ENCODE data around the gene IFNL4. TPM values are rescaled to one million over a fixed set of nuclear protein-coding genes. Genes with fewer than 3 reads are reported as not detected.

The IFNL4 gene
- total RNA-seq (not detected), total RNA-seq (0 to 0.12 (median 0) reads per million in 29 experiments)
- not detected for total RNA-seq (2013)

DNA sequence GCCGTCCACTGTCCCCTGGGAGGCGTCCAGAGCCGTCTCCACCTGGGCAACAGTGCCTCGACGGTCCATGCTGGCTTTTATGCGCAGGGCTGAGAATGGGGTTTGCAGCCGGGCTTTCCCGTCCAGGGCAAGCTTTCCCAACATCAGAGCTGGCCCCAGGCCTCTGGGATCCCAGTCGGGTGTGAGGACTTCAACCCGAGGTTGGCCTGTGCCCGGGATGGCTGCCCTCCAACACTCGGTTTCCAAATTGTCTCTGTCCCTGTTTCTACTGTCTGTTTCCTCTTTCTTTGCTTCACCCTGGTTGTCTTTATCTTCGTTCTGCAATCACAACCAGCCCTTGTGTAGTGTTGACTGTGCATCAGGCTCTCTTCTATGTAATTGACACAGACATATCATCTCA lies at the start of gene IFNL4:
Gene IFNL4 (minus strand): TSS at position 51 of the 400 bp plus-strand sequence.
- Mint-ChIP-seq H3K4me1 (peaks cover 2 to 12% (median 4%) of the 10 kb centered on the region in 3 donors), H3K27ac (no peak within 1 kb of the TSS), H3K36me3 (no peaks in the 10 kb centered on the region), H3K27me3 (peaks cover 0 to 9% of the 10 kb centered on the region in 2 donors), H3K4me3 (peak within 1 kb of the TSS in 1 of 3 donors; percentile 33), H3K9me3 (no peaks in the 10 kb centered on the region)
- no peaks in the 10 kb centered on the region for H3K9me3 ChIP-seq
- ChIA-PET CTCF (no interaction called here), POLR2A (no interaction called here)
- WGBS (ENCODE audit: insufficient coverage), result 94% methylated on average over 11 of the region's 13 CpGs
- ATAC-seq (replicated peaks in 1 of 4) (no peak), DNase-seq (no peak)
- peaks cover 0 to 26% of the 10 kb centered on the region in 2 experiments for H3K27me3 ChIP-seq (replicated peaks in 1 of 2; ENCODE audit: control insufficient read depth in 2 of 2, extremely low read depth in 1 of 2, insufficient read depth in 2 of 2, low read length in 1 of 2)
- peaks cover 0 to 12% of the 10 kb centered on the region in 2 experiments for H3K4me1 ChIP-seq (ENCODE audit: control insufficient read depth in 1 of 2, extremely low read depth in 1 of 2, insufficient read depth in 2 of 2, low read length in 2 of 2)
- no peak within 1 kb of the TSS for H3K27ac ChIP-seq (ENCODE audit: low read length)
- no peaks in the 10 kb centered on the region for H3K36me3 ChIP-seq (ENCODE audit: control insufficient read depth in 2 of 2, extremely low read depth in 1 of 2, insufficient read depth in 1 of 2, low read length in 1 of 2)
- H3K4me3 ChIP-seq (ENCODE audit: control insufficient read depth in 1 of 2, extremely low read depth in 1 of 2, low read length in 1 of 2), result peak within 1 kb of the TSS in 1 of 2 donors; percentile 44

DNA sequence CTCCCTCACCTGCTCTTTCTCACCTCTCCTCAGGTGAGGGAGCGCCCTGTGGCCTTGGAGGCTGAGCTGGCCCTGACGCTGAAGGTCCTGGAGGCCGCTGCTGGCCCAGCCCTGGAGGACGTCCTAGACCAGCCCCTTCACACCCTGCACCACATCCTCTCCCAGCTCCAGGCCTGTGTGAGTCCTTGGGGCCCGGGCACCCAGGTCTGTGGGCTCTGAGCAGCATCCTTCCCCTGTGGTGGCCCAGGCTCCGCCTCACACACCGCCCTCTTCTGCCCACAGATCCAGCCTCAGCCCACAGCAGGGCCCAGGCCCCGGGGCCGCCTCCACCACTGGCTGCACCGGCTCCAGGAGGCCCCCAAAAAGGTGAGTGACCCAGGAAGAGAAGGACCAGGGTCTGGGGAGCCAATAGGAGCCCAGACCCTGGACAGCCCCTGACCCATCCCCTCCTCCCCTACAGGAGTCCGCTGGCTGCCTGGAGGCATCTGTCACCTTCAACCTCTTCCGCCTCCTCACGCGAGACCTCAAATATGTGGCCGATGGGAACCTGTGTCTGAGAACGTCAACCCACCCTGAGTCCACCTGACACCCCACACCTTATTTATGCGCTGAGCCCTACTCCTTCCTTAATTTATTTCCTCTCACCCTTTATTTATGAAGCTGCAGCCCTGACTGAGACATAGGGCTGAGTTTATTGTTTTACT lies 49.4 kb upstream of the IFNL4 start:
- POLR2A ChIA-PET, result no interaction called here
- CTCF ChIA-PET, result no interaction called here
- H3K27me3 ChIP-seq (replicated peaks in 1 of 2; ENCODE audit: control insufficient read depth in 2 of 2, extremely low read depth in 1 of 2, insufficient read depth in 2 of 2, low read length in 1 of 2), result no peaks in the 10 kb centered on the region
- peak overlapping the region; percentile 44 for H3K27ac ChIP-seq (ENCODE audit: low read length)
- peak overlapping the region; percentile 56 to 65 (median 64) for H3K4me3 Mint-ChIP-seq
- ATAC-seq (replicated peaks in 1 of 4), result peak; percentile 92 to 98 (median 94)
- H3K27me3 Mint-ChIP-seq, result peaks cover 0 to 4% of the 10 kb centered on the region in 2 donors
- no peaks in the 10 kb centered on the region for H3K9me3 ChIP-seq
- peak overlapping the region in 1 of 2 donors; percentile 43 for H3K4me3 ChIP-seq (ENCODE audit: control insufficient read depth in 1 of 2, extremely low read depth in 1 of 2, low read length in 1 of 2)
- peak; percentile 24 to 75 (median 54) for DNase-seq
- no peaks in the 10 kb centered on the region for H3K9me3 Mint-ChIP-seq
- peaks cover 0 to 28% of the 10 kb centered on the region in 2 experiments for H3K4me1 ChIP-seq (ENCODE audit: control insufficient read depth in 1 of 2, extremely low read depth in 1 of 2, insufficient read depth in 2 of 2, low read length in 2 of 2)
- peak overlapping the region; percentile 64 for H3K27ac Mint-ChIP-seq
- WGBS (ENCODE audit: insufficient coverage), result 23% methylated on average over 14 of the region's 17 CpGs
- no peaks in the 10 kb centered on the region for H3K36me3 ChIP-seq (ENCODE audit: control insufficient read depth in 2 of 2, extremely low read depth in 1 of 2, insufficient read depth in 1 of 2, low read length in 1 of 2)
- H3K4me1 Mint-ChIP-seq, result peaks cover 15 to 26% (median 18%) of the 10 kb centered on the region in 3 donors
- H3K36me3 Mint-ChIP-seq, result no peaks in the 10 kb centered on the region

DNA sequence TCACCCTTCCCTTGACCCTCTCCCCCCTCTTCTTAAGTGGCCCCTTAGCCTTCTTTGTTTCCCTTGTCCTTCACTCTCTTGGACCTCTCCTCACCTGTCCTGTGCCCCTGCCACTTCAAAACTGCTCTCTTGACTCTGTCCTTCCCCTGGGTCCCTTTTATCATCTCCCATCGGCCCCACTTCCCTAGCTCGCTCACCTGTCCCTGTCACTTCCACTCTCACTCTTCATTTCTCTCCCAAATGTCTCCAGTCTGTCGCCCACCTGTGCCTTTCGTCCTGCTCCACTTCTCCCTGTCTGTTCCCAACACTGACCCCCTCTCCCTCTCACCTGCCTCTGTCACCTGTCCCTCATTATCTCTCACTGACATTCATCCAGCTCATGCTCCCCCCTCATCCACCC lies 48.2 kb upstream of the IFNL4 start:
- WGBS (ENCODE audit: insufficient coverage), result 100% methylated on average over 4 of the region's 4 CpGs
- H3K9me3 Mint-ChIP-seq, result no peaks in the 10 kb centered on the region

DNA sequence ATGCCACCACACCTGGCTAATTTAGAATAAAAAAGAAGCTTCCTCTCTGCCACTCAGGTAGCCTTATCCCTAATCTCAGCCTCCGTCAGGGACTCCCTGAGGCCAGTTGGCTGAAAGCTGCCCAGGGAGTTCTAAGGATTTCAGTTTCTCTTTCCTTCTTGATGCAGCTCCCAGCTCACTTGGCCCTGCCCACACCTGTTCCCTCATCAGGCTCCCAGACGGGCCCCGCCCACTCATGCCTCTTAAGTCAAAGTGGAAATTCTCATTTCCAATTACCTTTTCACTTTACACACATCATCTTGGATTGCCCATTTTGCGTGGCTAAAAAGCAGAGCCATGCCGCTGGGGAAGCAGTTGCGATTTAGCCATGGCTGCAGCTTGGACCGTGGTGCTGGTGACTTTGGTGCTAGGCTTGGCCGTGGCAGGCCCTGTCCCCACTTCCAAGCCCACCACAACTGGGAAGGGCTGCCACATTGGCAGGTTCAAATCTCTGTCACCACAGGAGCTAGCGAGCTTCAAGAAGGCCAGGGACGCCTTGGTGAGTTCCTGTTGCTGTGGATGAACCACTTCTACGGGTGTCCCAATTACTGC lies 47.5 kb upstream of the IFNL4 start, which contains the start of gene IFNL1:
Gene IFNL1 (plus strand): TSS at position 353 of the 591 bp plus-strand sequence. CDS start 15 bp downstream, at position 368.
- no peak within 1 kb of the TSS for H3K27ac Mint-ChIP-seq
- peaks cover 2 to 9% of the 10 kb centered on the region in 2 donors for H3K27me3 Mint-ChIP-seq
- H3K9me3 ChIP-seq, result no peaks in the 10 kb centered on the region
- H3K4me3 ChIP-seq (ENCODE audit: control insufficient read depth in 1 of 2, extremely low read depth in 1 of 2, low read length in 1 of 2), result no peak within 1 kb of the TSS
- no peaks in the 10 kb centered on the region for H3K36me3 ChIP-seq (ENCODE audit: control insufficient read depth in 2 of 2, extremely low read depth in 1 of 2, insufficient read depth in 1 of 2, low read length in 1 of 2)
- H3K4me1 ChIP-seq (ENCODE audit: control insufficient read depth in 1 of 2, extremely low read depth in 1 of 2, insufficient read depth in 2 of 2, low read length in 2 of 2), result peaks cover 0 to 28% of the 10 kb centered on the region in 2 experiments
- POLR2A ChIA-PET, result no interaction called here
- DNase-seq (no peak), ATAC-seq (replicated peaks in 1 of 4) (no peak)
- WGBS (ENCODE audit: insufficient coverage), result 88% methylated on average over 11 of the region's 11 CpGs
- H3K36me3 Mint-ChIP-seq, result no peaks in the 10 kb centered on the region
- H3K4me3 Mint-ChIP-seq, result no peak within 1 kb of the TSS
- H3K27ac ChIP-seq (ENCODE audit: low read length), result no peak within 1 kb of the TSS
- H3K27me3 ChIP-seq (replicated peaks in 1 of 2; ENCODE audit: control insufficient read depth in 2 of 2, extremely low read depth in 1 of 2, insufficient read depth in 2 of 2, low read length in 1 of 2), result no peaks in the 10 kb centered on the region
- H3K4me1 Mint-ChIP-seq, result peaks cover 15 to 26% (median 18%) of the 10 kb centered on the region in 3 donors
- no peaks in the 10 kb centered on the region for H3K9me3 Mint-ChIP-seq
- CTCF ChIA-PET, result no interaction called here

More for the DNA sequence above, 48.2 kb upstream of the IFNL4 start:
- ATAC-seq (replicated peaks in 1 of 4) (no peak), DNase-seq (no peak)
- H3K27me3 Mint-ChIP-seq, result peaks cover 2 to 4% of the 10 kb centered on the region in 2 donors
- H3K27me3 ChIP-seq (replicated peaks in 1 of 2; ENCODE audit: control insufficient read depth in 2 of 2, extremely low read depth in 1 of 2, insufficient read depth in 2 of 2, low read length in 1 of 2), result no peaks in the 10 kb centered on the region
- ChIA-PET CTCF (no interaction called here), POLR2A (no interaction called here)
- H3K4me3 ChIP-seq (ENCODE audit: control insufficient read depth in 1 of 2, extremely low read depth in 1 of 2, low read length in 1 of 2), result no peak overlapping the region
- no peak overlapping the region for H3K27ac Mint-ChIP-seq
- H3K4me3 Mint-ChIP-seq, result no peak overlapping the region
- H3K36me3 Mint-ChIP-seq, result no peaks in the 10 kb centered on the region
- no peaks in the 10 kb centered on the region for H3K36me3 ChIP-seq (ENCODE audit: control insufficient read depth in 2 of 2, extremely low read depth in 1 of 2, insufficient read depth in 1 of 2, low read length in 1 of 2)
- peaks cover 15 to 26% (median 18%) of the 10 kb centered on the region in 3 donors for H3K4me1 Mint-ChIP-seq
- H3K4me1 ChIP-seq (ENCODE audit: control insufficient read depth in 1 of 2, extremely low read depth in 1 of 2, insufficient read depth in 2 of 2, low read length in 2 of 2), result peaks cover 0 to 28% of the 10 kb centered on the region in 2 experiments
- no peaks in the 10 kb centered on the region for H3K9me3 ChIP-seq
- H3K27ac ChIP-seq (ENCODE audit: low read length), result no peak overlapping the region

DNA sequence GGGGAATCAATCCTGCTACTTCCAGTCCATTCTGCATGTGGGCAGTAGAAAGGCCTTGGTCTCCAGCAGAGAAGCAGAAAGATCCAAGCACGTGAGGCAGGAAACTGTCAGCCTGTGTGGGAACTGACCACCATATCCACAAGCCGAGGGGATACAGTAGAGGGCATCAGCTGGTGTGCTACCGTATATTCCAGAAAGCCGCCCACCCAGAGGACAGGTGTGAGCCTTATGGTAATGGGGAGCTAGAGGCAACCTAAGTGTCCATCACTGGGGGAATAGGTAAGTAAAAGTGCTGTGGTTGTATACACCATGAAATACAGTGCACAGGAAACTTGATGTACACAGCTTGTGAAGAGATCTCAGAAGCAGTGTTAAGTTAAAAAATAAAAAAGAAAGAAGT lies 44.7 kb upstream of the IFNL4 start:
- Histone ChIP-seq H3K9me3 (no peaks in the 10 kb centered on the region), H3K4me1 (ENCODE audit: control insufficient read depth in 1 of 2, extremely low read depth in 1 of 2, insufficient read depth in 2 of 2, low read length in 2 of 2) (peaks cover 0 to 11% of the 10 kb centered on the region in 2 experiments), H3K27me3 (replicated peaks in 1 of 2; ENCODE audit: control insufficient read depth in 2 of 2, extremely low read depth in 1 of 2, insufficient read depth in 2 of 2, low read length in 1 of 2) (peaks cover 0 to 2% of the 10 kb centered on the region in 2 experiments), H3K4me3 (ENCODE audit: control insufficient read depth in 1 of 2, extremely low read depth in 1 of 2, low read length in 1 of 2) (no peak overlapping the region), H3K27ac (ENCODE audit: low read length) (no peak overlapping the region), H3K36me3 (ENCODE audit: control insufficient read depth in 2 of 2, extremely low read depth in 1 of 2, insufficient read depth in 1 of 2, low read length in 1 of 2) (no peaks in the 10 kb centered on the region)
- 90% methylated on average over 2 of the region's 4 CpGs for WGBS (ENCODE audit: insufficient coverage)
- Mint-ChIP-seq H3K27ac (no peak overlapping the region), H3K4me3 (no peak overlapping the region), H3K9me3 (no peaks in the 10 kb centered on the region), H3K4me1 (peaks cover 9 to 13% (median 12%) of the 10 kb centered on the region in 3 donors), H3K27me3 (peaks cover 5 to 14% of the 10 kb centered on the region in 2 donors), H3K36me3 (no peaks in the 10 kb centered on the region)
- ChIA-PET CTCF (interaction anchor here in 1 of 2 donors (0.6 kb wide), 1 partner anchor 32 kb away, joined by 3 read pairs; no protein-coding TSS in a partner anchor), POLR2A (no interaction called here)
- DNase-seq (no peak), ATAC-seq (replicated peaks in 1 of 4) (no peak)

DNA sequence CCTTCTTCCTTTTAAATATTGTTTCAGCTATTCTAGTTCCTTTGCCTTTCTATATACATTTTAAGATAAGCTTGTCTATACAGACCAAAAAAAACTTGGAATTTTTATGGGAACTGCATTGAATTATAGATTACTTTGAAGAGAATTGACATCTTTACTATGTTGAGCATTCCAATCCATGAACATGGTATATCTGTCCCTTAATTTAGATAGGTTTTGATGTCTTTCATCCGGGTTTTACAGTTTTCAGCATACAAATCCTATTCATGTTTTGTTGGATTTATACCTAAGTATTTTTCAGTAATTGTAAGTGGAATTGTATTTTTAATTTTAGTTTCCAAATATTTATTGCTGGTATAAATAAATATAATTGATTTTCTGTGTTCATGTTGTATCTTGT lies 35.4 kb upstream of the IFNL4 start:
- no peaks in the 10 kb centered on the region for H3K9me3 ChIP-seq
- DNase-seq (no peak), ATAC-seq (replicated peaks in 1 of 4) (no peak)
- Mint-ChIP-seq H3K4me1 (no peaks in the 10 kb centered on the region), H3K4me3 (no peak overlapping the region), H3K36me3 (peaks cover 4% of the 10 kb centered on the region), H3K27me3 (peaks cover 2 to 12% of the 10 kb centered on the region in 2 donors), H3K27ac (no peak overlapping the region), H3K9me3 (peaks cover 2 to 9% (median 3%) of the 10 kb centered on the region in 3 donors)
- H3K36me3 ChIP-seq (ENCODE audit: control insufficient read depth in 2 of 2, extremely low read depth in 1 of 2, insufficient read depth in 1 of 2, low read length in 1 of 2), result no peaks in the 10 kb centered on the region
- H3K4me1 ChIP-seq (ENCODE audit: control insufficient read depth in 1 of 2, extremely low read depth in 1 of 2, insufficient read depth in 2 of 2, low read length in 2 of 2), result no peaks in the 10 kb centered on the region
- peaks cover 0 to 3% of the 10 kb centered on the region in 2 experiments for H3K27me3 ChIP-seq (replicated peaks in 1 of 2; ENCODE audit: control insufficient read depth in 2 of 2, extremely low read depth in 1 of 2, insufficient read depth in 2 of 2, low read length in 1 of 2)
- H3K4me3 ChIP-seq (ENCODE audit: control insufficient read depth in 1 of 2, extremely low read depth in 1 of 2, low read length in 1 of 2), result no peak overlapping the region
- POLR2A ChIA-PET, result no interaction called here
- no peak overlapping the region for H3K27ac ChIP-seq (ENCODE audit: low read length)
- no CpG with 5 or more reads among the region's 1 CpG for WGBS (ENCODE audit: insufficient coverage)
- CTCF ChIA-PET, result no interaction called here

Data from T-cell (primary cell).